Lower lobe of right lung (tissue), 2 donors: ENCODE results near the gene ZAP70. TPM values are rescaled to one million over a fixed set of nuclear protein-coding genes. Genes with fewer than 3 reads are reported as not detected.

Experiments used
- ATAC-seq, 2 donors: fragments of 200-7000 bp; cut with Tn5 transposase; one replicate each; pipeline ENCODE4 v1.9.1; 2020 to 2022; ENCODE audit warnings: mild to moderate bottlenecking in 2 of 2, moderate library complexity in 2 of 2
- DNase-seq: peaks from one replicate; pipeline ENCODE4 v3.0.0-alpha.2; 2020
- H3K27ac ChIP-seq: fragments of 200-600 bp; one replicate; pipeline ENCODE4 v1.8.0; 2022
- H3K27me3 ChIP-seq: fragments of 200-600 bp; one replicate; pipeline ENCODE4 v1.8.0; 2022; ENCODE audit warnings: low read depth
- H3K36me3 ChIP-seq: fragments of 200-600 bp; one replicate; pipeline ENCODE4 v1.8.0; 2022; ENCODE audit warnings: mild to moderate bottlenecking
- H3K4me1 ChIP-seq: fragments of 200-600 bp; one replicate; pipeline ENCODE4 v1.8.0; 2022
- H3K4me3 ChIP-seq: fragments of 200-600 bp; one replicate; pipeline ENCODE4 v1.8.0; 2022; ENCODE audit warnings: mild to moderate bottlenecking
- H3K9me3 ChIP-seq: fragments of 200-600 bp; one replicate; pipeline ENCODE4 v1.8.0; 2022
- intact Hi-C: fragments of 100-400 bp; cut with DNase I; formaldehyde crosslinking; loops from one replicate; pipeline ENCODE4 v1.11.0; 2022
- total RNA-seq: library from RNA; stranded (reverse); fragmentation: NEBNext Ultra II Directional; extraction: Animal tissue kit (Norgen Biotek cat#: 25700); gene quantifications from one replicate; pipeline ENCODE4 v1.2.1, GENCODE V29; 2021
- TF ChIP-seq, protein P1 (sequence below): fragments of 200-600 bp; IDR thresholded peaks from one replicate; pipeline ENCODE4 v1.8.0; 2022; ENCODE audit warnings: antibody characterized with exemption, mild to moderate bottlenecking
- donor health status: DM: no; HTN: yes; CAD: no; lungs with severe emphysema.

The ZAP70 gene
- total RNA-seq, 1 donor from 2014 or later: 8.8 TPM

DNA sequence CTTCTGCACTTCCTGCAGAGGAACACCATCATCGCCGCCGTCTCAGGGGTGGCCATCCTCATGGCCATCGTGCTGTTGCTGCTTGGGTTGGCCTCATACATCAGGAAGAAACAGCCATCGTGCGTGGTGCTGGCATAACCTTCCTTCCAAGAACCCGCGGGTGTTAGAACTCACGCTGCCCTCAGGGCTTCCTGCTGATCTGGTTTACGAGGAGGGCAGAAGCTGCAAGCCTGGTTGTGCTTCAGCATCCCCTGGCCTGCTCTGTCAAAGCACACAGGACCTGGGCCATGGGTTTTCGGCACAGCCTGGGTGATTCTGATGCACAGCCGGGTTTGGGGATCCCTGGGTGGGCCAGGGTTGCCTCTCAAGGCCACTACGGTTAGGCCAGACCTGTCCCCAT is 12.2 kb upstream of the ZAP70 start:
- TF ChIP-seq, protein P1, sequence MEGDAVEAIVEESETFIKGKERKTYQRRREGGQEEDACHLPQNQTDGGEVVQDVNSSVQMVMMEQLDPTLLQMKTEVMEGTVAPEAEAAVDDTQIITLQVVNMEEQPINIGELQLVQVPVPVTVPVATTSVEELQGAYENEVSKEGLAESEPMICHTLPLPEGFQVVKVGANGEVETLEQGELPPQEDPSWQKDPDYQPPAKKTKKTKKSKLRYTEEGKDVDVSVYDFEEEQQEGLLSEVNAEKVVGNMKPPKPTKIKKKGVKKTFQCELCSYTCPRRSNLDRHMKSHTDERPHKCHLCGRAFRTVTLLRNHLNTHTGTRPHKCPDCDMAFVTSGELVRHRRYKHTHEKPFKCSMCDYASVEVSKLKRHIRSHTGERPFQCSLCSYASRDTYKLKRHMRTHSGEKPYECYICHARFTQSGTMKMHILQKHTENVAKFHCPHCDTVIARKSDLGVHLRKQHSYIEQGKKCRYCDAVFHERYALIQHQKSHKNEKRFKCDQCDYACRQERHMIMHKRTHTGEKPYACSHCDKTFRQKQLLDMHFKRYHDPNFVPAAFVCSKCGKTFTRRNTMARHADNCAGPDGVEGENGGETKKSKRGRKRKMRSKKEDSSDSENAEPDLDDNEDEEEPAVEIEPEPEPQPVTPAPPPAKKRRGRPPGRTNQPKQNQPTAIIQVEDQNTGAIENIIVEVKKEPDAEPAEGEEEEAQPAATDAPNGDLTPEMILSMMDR: no peak
- DNase-seq: no peak

DNA sequence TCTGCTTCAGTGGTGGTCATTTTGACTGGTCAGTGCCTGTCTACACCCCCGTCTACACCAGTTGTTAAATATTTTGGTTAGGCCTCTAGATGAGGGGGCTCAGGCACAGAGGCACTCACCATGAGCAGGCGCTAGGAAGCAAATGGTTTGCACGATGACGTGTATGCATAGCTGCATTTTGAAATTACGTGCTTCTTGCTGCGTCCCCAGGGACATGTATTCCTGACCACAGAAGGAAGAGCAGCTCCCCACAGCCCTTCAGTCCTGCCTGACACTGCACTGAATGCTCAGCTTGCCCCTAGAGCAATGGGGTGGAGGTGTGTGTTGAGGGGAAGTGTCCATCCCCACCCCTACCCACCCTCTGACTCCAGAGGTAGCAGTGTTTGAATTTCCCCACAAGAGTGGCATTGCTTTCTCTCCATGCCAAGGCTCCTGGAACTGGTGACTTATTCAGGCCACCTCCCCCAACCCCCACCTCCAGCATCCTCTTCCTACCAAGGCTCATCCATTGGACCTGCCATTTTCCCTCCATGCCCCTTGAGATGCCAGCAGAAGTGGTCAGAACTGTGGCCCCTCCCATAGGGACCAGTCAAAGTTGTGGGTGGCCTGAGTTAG is 11.4 kb upstream of the ZAP70 start:
- H3K36me3 ChIP-seq: no peaks in the 10 kb centered on the region
- no peak overlapping the region for H3K27ac ChIP-seq
- no peak for ATAC-seq
- intact Hi-C loops: no loop called here
- no peaks in the 10 kb centered on the region for H3K9me3 ChIP-seq
- no peaks in the 10 kb centered on the region for H3K4me1 ChIP-seq
- H3K27me3 ChIP-seq: no peaks in the 10 kb centered on the region
- TF ChIP-seq, protein P1: no peak
- no peak overlapping the region for H3K4me3 ChIP-seq
- no peak for DNase-seq

More for the DNA sequence above, 12.2 kb upstream of the ZAP70 start:
- no peaks in the 10 kb centered on the region for H3K9me3 ChIP-seq
- H3K4me3 ChIP-seq: no peak overlapping the region
- no peaks in the 10 kb centered on the region for H3K27me3 ChIP-seq
- H3K4me1 ChIP-seq: no peaks in the 10 kb centered on the region
- H3K27ac ChIP-seq: no peak overlapping the region
- no peaks in the 10 kb centered on the region for H3K36me3 ChIP-seq
- intact Hi-C loops: no loop called here
- no peak for ATAC-seq

DNA sequence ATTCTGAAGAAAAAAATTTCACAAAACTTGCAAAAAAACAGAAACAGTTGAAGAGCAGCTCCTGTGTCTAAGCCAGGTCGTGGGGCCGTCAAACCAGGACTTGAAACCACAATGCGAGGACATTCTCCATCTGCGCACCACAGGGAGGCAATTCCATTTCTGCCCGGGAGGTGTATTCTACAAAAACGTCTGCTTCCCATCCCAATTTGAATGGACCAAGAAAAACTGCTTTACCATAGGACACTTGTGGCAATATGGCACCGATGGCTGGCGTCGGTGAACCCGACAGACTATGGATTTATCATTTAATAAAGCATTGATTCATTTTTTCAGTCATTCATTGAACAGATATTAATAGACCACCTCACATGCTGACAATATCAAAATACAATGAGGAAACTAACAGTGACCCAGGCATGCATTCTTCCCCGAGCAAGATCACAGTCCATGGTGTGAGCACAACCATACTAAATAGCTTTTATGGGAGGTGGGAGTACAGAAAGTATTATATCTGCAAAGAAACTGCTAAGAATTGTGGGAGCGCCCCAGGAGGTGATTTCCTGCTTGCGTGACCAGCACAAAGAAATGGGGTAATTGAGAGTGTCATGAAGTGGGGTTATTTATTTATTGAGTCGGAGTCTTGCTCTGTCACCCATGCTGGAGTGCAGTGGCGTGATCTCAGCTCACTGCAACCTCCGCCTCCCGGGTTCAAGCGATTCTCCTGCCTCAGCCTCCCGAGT is 10.5 kb upstream of the ZAP70 start:
- Histone ChIP-seq H3K27ac (no peak overlapping the region), H3K4me1 (no peaks in the 10 kb centered on the region), H3K36me3 (no peaks in the 10 kb centered on the region), H3K9me3 (no peaks in the 10 kb centered on the region), H3K27me3 (peaks cover 7% of the 10 kb centered on the region), H3K4me3 (no peak overlapping the region)
- TF ChIP-seq, protein P1: no peak
- ATAC-seq (no peak), DNase-seq (no peak)
- intact Hi-C loops: no loop called here

DNA sequence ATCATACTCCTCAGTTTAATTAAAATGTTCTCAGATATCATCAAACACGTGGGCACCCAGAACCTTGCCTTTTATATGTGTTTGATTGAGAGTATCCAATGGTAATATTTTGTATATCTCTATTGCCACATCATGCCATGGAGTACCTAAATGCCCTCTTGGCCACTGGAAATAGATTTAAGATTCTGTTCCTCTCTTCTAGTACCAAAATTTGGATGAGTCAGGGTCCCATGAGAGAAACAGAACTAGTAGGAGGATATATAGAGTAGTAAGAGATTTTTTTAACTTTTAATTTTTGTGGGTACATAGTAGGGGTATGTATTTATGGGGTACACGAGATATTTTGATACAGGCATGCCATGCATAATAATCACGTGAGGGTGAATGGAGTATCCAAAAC is 9.6 kb upstream of the ZAP70 start:
- no peaks in the 10 kb centered on the region for H3K36me3 ChIP-seq
- no peaks in the 10 kb centered on the region for H3K4me1 ChIP-seq
- H3K9me3 ChIP-seq: no peaks in the 10 kb centered on the region
- TF ChIP-seq, protein P1: no peak
- H3K27me3 ChIP-seq: peaks cover 7% of the 10 kb centered on the region
- no peak overlapping the region for H3K4me3 ChIP-seq
- H3K27ac ChIP-seq: no peak overlapping the region
- DNase-seq: no peak
- no peak for ATAC-seq
- intact Hi-C loops: no loop called here

DNA sequence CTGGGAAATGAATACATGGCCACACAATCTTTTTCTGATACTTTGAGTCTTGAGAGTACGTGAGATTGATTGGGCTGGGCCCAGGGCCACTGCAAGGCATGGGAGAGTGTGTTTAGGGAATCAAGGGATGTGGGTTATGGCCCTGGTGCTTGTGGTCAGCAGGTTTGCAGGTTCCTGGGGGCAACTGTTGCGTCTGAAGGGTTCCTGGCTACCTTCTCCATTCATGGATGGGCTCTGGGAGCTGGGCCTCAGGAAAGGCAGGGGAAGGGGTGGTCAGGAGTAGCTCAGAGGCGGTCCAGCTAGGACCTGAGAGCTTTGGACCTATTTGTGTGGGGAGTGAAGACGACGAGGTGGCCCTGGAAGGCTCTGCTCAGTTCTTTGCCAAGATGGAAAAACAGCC is 8.4 kb upstream of the ZAP70 start:
- no peak for ATAC-seq
- no peaks in the 10 kb centered on the region for H3K9me3 ChIP-seq
- no peaks in the 10 kb centered on the region for H3K4me1 ChIP-seq
- no peak overlapping the region for H3K27ac ChIP-seq
- H3K27me3 ChIP-seq: peaks cover 7% of the 10 kb centered on the region
- TF ChIP-seq, protein P1: no peak
- no peak overlapping the region for H3K4me3 ChIP-seq
- H3K36me3 ChIP-seq: no peaks in the 10 kb centered on the region
- intact Hi-C loops: no loop called here
- no peak for DNase-seq
